ENCODE measurements around the gene PKN1.

PKN1 gene

DNA sequence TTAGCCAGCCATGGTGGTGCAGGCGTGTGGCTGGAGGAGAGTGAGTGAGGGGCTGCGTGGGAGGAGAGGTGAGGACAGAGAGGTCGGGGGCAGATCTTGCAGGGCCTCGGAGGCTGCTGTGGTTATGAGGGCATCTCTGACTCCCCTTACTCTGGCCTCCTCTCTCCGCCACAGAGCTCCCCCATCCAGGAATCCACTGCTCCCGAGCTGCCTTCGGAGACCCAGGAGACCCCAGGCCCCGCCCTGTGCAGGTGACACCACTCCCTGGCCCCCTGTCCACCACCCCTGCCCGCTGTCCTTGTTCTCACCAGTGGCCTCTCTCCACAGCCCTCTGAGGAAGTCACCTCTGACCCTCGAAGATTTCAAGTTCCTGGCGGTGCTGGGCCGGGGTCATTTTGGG lies 34.3 kb downstream of the PKN1 start:
- TF ChIP-seq CTCF (IDR thresholded peaks at IDR 0.05; ENCODE audit: low read depth, low read length) = no peak
- H3K4me3 ChIP-seq (ENCODE audit: low read depth, low read length) = no peak overlapping the region

- no peak for TF ChIP-seq CTCF (IDR thresholded peaks at IDR 0.05; ENCODE audit: low read depth, low read length)
Measured at GRCh38 chr19:14467816-14468215, 34.7 kb downstream of the PKN1 start.

DNA sequence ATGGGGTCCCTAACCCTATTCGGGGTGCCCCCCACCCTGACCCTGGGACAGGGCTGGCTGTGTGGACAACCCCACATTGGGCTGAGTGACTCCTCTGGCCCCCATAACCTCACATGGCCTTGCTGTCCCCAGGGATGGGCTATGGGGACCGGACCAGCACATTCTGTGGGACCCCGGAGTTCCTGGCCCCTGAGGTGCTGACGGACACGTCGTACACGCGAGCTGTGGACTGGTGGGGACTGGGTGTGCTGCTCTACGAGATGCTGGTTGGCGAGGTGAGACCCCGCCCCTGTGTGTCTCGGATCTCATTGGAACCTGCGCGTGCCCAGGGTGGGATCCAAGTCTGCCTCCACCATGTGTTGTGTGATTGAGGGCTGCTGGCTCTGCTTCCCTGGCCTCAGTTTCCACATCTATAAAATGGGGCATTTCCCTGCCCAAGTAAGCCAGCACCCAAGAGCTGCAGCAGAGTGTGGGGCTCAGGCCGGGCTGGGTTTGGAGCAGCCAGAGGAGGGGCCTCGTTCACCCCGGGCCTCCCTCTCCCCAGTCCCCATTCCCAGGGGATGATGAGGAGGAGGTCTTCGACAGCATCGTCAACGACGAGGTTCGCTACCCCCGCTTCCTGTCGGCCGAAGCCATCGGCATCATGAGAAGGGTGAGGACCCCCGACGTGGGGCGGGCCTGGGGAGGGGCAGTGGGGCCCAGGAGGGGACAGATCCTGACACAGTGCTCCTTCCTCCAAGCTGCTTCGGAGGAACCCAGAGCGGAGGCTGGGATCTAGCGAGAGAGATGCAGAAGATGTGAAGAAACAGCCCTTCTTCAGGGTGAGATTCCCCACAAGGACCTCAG lies 37.1 kb downstream of the PKN1 start:
- no peak overlapping the region for H3K4me3 ChIP-seq (ENCODE audit: low read depth, low read length)
- no peak for TF ChIP-seq CTCF (IDR thresholded peaks at IDR 0.05; ENCODE audit: low read depth, low read length)

More at GRCh38 chr19:14467816-14468215, 34.7 kb downstream of the PKN1 start:
- H3K4me3 ChIP-seq (ENCODE audit: low read depth, low read length) = no peak overlapping the region

GRCh38 chr19:14471436-14472187 lies 38.5 kb downstream of the PKN1 start:
- H3K4me3 ChIP-seq (ENCODE audit: low read depth, low read length) = no peak overlapping the region
- no peak for TF ChIP-seq CTCF (IDR thresholded peaks at IDR 0.05; ENCODE audit: low read depth, low read length)

- no peak overlapping the region for H3K4me3 ChIP-seq (ENCODE audit: low read depth, low read length)
Measured at GRCh38 chr19:14472202-14472938, 39.3 kb downstream of the PKN1 start.

More at GRCh38 chr19:14472202-14472938, 39.3 kb downstream of the PKN1 start:
- TF ChIP-seq CTCF (IDR thresholded peaks at IDR 0.05; ENCODE audit: low read depth, low read length) = peak; percentile 87
